OCI-M2 (cell line): ENCODE data around the gene UAP1L1.
"Not testable (repeated sequence)": the region's sequence is repeated elsewhere in the genome, so short reads cannot be mapped to it uniquely, and the experiment has no call there.

Experiments
- DNase-seq: peaks from one replicate; lab custom pipeline; 2025; ENCODE audit not compliant: unreplicated experiment; lab: John Stamatoyannopoulos, UW

Gene UAP1L1

DNA sequence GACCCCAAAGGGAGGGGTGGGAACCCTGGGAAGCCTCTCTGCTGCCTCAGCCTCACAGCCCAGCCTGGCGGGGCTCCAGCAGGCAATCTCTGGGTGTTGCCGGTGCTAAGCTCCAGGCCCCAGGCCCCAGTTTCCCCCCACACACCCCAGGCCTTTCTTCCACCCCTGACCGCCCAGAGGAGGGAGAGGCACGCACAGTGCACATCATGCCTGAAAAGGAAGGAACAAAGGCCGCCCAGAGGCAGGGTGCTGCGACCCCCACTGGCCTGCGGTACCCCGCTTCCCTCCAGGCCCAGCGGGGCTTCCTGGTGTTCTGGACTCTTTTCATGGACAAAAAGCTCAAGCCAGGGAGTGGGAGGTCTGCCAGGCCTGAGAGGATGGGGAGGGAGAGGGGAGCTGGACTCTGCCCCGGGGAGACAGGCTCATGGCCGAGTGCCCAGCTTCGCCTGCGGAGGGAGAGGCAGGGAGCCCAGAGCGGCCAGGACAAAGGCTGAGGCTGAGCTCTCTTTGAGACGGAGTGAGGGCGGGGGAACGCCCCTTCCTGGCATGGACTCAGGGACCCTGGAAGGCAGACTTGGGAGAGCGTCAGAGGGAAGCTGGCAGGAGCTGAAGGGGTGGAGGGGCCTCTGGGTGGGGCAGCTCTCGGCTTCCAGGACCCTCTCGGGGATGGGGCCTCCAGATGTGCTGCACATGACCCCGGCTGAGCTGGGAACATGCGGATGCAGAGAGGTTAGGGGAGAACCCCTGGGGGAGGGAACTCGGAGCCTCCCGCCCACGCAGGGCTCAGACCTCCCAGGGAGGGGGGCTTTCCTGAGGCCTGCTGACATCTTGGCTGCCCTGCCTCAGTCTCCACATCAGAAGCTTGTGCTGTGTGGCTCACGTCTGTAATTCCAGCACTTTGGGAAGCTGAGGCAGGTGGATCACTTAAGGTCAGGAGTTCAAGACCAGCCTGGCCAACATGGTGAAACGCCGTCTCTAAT lies 21.6 kb upstream of the UAP1L1 start:
- DNase-seq, result no peak

DNA sequence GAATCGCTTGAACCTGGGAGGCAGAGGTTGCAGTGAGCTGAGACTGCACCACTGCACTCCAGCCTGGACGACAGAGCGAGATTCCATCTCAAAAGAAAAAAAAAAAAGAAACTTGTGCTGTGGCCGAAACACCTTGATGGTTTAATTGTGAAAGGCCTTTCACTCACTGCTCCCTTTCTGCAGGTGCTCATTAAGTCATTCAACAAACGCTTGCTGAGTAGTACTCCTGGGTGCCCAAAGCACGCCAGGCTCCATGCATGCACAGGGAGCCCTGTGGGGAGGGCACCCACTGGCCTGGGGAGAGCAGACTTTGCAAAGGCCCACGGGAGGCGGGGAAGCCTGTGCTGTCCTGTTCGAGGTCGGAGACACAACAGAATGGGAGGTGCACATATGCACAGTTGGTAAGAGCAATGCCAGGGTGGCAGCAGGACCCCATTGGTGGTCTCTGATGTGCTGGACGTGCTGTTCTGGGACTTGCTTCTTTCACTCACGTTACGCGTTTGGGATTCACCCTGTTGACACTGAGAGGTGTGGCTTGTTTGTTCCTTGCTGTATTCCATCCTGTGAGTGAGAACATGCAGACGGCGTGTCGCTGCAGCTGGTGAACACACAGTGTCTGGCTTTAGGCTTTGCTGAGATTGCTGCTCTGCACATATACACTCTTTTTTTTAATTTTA lies 20.4 kb upstream of the UAP1L1 start:
- DNase-seq, result no peak

DNA sequence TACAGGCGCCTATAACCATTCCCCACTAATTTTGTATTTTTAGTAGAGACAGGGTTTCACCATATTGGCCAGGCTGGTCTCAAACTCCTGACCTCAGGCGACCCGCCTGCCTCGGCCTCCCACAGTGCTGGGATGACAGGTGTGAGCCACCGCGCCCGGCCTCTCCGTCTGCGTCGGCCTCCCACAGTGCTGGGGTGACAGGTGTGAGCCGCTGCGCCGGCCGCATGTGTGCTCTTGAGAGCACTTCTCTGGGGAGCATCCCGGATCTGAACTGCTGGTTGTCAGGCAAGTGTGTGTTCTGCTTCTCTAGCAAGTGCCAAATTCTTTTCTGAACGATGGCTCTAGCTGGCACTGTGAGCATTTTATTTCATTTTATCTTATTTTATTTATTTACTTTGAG lies 19.8 kb upstream of the UAP1L1 start:
- DNase-seq, result no peak

DNA sequence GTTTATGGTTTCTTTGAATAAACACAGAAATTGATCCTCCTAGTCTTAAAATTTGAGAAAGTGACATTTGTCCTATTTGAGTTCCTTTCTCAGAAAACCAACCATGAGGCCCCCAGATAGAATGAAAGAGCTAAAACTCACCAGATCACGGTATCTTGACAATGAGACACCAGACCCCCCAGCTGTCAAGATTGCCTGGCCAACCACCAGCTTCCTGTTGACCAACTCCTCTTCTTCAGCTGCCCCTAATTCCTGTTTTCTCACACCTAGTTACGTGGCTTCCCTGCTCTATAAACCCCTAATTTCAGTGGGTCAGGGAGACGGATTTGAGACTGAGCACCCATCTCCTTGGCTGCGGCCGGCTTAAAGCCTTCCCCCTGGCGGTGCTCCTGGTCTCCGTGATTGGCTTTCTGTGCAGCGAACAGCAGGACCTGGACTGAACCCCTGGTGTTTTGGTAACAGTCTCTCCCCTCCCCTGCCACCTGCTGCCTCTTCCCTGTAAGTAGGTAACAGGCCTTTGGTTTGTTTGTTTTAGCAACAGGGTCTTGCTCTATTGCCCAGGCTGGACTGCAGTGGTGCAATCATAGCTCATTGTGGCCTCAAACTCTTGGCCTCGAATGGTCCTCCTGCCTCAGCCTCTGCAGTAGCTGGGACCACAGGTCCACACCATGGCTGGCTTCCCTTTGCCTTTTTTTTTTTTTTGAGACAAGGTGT lies 18.6 kb upstream of the UAP1L1 start:
- DNase-seq, result no peak

DNA sequence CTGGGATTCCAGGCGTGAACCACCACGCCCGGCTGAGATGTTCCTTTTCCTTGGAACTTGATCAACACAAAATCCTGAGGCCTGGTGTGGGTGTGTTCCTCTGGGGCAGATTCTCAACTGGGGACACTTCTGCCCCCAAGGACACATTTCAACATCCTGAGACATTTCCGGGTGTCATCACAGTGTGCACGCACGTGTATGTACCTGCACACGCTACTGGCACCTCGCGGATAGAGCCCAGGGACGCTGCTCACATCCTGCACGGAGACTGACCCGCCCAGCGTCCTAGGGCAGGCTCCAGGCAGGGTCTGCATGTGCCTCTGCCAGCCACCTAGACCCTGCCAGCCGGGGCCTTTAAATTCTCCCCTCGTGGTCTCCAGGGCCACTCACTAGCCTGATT lies 14.9 kb upstream of the UAP1L1 start:
- no peak for DNase-seq

DNA sequence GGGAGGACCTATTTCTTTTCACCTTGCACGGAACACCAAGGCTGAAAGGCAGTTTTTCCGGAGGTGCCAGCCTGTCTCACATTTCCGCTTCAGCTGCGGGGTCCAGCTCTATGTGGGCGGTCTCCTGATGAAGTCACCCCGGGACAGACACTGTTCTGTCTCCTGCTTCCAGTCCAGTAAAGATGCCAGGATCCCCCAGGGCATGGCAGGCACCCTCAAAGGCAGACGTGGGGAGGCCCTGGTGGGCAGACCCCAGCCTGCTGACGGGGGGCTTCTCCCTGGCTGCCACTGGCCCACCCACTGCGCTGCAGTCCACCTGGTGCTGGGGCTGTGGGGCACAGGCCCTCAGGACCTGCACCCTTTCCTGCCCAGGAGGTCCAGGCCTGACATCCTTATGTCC lies 14.5 kb upstream of the UAP1L1 start:
- DNase-seq, result not testable (repeated sequence)

DNA sequence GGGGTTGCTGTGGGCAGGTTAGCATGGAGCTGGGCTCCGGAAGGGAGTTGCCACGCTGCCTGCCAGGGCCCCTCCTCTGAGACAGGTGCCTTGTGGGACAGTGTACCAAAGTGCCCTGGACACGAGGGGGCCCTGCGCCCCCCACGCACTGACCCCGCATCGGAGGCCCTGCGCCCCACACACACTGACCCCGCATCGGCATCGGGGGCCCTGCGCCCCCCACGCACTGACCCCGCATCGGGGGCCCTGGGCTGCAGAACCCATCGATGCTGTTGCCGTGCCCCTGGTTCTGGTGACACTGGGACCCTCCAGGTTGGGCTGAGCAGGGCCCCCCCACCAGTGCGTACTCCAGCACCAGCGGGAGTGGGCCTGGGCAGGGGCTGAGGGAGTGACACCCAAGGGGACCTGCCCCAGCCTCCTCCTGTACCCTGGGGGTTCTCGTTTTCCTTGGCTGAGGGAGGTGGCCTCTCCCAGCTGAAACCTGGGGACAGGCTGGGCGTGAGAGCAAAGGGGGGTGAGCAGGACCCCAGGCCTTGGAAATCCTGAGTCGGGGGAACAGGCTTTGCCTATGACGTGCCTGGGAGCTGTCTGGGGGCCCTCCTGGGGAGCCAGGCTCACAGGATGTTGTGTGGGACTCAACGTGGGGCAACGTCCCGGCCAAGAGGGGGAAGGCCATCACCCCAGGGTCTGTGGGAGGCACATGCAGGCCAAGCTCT lies 13.8 kb upstream of the UAP1L1 start:
- DNase-seq, result no peak

DNA sequence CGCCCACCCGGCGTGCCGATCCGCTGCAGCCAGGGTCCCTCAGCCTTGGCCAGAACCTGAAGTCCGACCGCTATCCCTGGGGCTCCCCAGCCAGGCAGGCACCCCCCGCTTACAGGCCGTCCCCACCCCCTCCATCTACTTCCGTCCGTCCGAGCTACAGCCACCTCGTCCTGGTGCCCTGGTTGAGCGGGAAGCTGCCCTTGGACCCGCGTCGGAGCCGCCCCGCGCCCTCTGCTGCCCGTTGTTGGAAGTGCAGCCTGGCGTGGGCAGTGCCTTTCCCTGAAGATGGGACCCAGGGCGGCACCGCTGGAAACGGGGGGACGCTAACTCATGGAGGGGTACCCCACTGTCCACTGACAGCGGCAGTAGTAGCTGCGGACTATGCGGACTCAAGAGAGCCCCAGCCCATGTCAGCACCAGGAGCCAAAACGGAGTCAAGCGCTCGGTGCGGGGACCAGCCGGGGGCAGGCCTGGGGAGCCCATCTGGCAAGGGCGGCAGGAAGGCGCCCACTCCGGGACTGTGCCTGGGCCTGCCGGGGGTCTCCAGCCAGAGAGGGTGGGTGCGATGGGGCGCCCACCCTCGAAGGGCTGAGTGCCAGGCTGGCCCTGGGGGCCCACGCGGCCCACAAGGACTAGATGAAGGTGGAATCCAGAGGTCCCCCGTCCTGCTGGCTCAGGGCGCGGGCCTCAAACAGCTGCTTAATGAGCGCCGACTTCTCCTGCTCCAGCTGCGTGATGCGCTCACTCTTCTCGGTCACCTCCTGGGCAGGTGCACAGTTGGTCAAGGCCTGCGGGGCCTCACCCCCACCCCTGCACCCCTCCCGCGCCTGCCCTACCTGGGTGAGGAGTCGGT lies 13.1 kb upstream of the UAP1L1 start:
- no peak for DNase-seq

DNA sequence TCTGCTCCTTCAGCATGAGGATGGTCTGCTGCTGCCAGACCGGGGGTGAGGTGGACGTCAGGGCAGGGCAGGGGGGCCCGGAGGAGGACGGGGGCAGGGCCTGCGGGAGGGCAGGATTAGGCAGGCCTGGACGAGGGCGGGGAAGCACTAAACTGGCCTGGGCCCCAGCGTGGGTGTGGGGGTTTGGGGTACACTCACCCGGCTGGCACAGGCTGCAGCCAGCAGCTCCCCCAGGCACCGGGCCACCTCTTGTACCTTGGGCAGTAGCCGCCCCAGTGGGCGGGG lies 12.5 kb upstream of the UAP1L1 start:
- DNase-seq, result no peak

DNA sequence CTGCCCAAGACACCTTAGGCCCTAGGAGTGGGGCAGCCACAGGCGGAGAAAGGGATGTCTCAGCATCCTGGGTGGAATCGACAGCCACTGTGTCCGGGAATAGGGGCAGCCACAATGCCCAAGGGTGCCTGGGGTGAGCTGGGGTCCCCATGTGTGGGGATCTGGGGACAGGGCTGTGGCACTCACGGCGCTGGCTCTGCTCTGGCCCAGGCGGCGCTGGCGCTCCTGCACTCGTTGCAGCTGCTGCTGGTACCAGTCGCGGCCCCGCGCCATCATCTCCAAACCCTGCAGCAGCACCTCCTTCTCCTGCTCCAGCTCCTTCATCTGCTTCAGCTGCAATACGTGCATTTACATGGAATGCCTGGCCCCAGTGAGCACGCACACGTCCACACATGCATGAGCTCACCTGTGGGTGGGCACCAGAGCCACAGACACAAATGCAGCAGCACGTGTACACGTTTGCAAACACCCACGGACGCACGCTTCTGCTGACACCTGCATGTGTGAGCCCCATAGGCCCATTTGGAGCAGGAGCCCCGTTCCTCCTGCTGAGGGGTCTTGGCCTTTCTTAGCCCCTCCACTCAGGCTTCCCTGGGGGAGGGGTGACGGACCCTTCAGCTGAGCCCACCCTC lies 11.9 kb upstream of the UAP1L1 start:
- DNase-seq, result no peak

DNA sequence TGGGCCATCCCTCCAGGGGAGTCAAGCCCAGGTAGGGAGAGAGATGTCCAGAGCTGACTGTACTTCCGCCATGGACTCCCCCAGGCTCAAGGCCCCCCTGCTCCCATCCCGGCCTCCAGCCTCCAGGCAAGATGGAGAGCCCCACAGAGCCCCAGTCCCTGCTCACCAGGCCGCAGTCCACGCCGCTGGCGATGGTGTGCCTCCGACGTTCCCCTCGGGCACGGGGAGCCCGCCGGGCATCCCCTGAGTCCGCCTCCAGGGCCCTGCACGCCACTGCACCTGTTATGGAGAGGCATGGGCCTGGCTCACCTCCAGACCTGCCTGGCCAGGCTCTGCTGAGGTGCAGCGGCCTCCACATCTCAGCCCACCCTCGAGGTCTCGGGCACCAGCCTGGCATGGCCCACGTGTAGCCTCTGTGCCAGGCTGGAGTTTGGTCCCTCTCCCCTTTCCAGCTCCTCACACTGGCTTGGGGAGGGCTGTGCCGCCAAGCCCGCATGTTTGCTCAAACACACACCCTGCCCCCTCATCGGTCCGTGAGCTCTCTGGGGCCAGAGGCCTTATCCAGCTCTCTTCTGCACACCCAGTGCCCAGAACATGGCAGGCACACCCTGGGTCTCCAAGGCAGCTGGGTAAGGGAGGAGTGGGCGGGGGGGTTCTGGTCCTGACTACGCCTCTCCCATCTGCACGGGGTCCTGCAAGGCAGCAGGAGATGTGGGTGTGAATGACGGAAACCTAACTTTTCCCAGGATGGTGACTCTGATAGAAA lies 11.0 kb upstream of the UAP1L1 start:
- no peak for DNase-seq

DNA sequence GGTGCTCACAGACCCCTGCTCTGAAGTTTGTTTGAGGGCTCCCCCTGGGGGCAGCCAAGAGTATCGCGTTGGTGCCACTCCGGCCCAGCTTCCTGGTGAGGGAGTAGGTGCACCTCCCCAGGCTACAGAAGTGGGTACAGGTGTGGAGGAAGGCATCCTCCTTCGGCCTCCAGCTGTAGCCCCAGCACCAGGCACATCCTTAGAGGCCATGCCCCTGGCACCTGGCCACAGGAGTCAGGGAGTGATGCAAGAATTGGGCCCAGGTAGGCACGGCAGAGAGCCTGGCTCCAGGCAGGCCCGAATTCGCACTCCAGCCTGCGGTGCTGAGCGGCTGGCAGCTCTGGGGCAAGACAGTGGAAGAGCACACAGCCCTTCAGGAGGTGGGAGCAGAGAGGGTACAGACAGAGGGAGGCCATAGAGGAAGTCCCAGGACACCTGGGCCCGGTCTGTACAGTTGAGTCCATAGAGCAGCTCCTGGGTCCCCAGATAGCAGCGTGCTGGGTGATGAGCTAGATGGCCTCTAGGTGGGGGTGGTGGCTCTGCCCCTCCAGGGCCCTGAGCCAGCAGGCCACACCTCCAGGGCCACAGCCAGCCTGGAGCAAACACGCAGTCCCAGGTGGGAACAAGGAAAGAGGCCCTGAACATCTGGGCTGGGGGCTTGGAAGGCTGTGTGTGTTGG lies 9.3 kb upstream of the UAP1L1 start:
- DNase-seq, result no peak

DNA sequence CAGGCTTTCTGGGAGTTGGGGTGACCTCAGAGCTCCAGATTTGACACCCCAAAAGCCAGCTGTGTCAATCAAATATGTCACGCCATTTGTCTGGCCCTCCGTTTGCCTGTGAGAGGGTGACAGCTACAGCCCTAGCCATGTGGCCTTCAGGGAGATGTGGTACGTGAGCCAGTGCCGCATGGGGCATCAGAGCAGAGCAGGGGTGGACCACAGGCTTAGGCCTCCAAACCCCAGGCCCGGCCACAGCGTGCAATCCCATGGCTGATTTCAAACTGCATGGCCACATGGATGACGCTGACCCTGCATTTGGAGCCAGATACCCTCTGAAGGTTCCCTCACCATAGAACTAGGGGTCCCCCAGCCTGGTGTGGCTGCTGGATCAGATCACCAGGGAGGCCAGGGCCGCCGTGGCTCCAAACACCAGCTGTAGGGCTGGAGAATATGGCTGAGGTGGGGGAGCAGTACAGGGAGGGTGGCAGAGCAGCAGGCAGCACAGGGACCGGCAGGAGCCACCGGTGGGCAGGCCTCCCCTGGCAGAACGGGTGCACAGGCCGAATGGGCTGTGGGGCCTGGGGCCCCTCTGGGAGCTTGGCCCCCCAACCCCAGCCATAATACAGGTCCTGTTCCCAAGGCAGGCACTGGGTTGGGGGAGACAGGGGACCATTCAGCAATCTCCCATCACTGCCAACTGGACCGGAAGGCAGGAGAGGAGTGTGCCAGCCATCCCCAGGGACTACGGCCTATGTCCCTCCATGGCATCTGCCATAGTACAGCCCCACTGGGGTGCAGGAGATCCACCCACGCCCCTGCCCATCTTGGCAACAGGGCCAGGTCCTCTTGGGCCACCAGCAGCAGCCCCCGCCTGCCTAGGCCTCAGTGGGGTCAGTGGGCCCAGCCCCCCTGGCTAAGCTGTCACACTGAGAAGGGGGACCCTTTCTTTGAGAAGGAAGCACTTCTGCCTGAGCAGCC lies 8.5 kb upstream of the UAP1L1 start:
- DNase-seq, result no peak

DNA sequence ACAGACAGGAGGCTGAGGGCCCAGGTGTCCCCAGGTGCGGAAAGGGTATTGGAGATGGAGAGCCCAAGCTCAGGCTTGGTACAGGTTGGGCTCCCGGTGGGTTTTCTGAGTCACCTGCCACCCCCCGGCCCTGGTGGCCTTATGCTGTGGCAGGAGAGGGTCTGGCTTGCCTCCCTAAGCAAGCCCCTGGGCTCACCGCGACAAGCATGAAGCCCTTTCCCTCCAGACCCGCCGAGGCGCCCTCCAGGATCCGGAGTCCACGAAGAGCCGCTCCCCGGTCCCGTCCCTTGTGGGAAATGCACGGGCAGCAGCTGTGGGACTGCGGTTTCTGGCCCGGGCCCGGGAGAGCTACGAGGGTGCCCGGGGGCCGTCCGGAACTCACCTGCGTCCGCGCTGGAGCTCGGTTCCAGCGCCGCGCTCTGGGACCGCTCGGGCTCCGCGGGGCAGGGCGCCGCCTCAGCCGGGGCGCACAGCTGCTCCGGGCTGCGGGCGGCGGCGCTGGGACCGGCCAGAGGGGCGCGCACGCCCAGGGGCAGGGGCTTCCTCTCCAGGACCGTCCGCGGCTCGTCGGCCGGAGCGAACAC lies 7.7 kb upstream of the UAP1L1 start:
- DNase-seq, result no peak

DNA sequence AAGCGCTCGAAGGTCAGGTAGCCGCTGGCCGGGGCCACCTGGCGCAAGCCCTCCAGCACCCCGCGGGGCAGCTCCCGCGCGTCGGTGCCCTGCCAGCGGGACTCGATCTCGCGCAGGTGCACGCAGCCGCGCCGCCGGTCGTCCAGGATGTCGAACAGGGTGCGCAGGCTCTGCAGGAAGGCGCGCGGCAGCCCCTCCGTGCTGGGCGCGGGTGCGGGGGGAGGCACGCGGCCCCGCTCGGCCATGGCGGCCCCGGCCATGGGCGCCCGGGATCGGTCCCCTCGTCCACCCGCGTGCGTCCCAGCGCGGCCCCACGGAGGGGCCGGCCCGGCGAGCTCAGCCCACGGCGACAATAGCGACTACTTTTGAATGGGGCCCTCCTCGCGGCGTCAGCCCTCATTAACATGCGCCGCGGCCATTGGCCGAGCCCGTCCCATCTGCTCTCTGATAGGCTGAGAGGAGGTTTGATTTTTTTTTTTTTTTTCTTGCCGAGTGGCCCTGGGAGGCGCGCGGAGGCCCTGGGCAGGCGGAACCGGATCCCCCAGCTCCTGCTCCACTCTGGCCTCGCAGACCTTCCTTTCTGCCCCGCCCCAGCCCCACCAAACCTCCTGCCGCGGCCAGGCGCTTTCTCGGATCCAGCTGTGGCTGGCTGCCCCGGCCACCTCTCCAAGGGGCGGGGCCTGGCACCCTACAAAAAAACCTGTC lies 7.0 kb upstream of the UAP1L1 start, which contains the start of gene SAPCD2:
Gene SAPCD2 (minus strand): TSS at position 357 of the 705 bp plus-strand sequence. CDS start 97 bp downstream, at position 260.
- peak; percentile 61 for DNase-seq

DNA sequence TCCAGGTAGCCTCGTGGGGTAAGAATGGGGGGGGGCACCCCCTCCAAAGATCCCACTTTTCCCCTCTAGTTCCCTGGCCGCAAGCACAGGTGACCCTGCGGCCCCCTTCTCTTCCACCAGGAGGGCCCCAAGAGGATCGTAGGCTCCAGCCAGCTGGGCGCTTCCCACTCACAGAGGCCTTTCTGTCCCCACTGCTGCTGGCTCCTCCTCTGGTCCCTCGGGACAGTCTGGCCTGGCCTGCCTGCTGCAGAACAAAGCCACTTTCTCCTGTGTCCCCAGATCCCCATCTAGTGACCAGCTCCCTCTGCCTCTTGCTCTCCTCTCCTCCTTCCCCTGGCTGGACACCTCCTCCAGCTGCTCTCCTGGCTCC lies 6.4 kb upstream of the UAP1L1 start:
- DNase-seq, result no peak
